NCI-H1694 (cell line): ENCODE measurements around the gene PRM3.

Experiments
- DNase-seq: peaks from one replicate; lab custom pipeline; 2025; lab: John Stamatoyannopoulos, UW

PRM3 gene

DNA sequence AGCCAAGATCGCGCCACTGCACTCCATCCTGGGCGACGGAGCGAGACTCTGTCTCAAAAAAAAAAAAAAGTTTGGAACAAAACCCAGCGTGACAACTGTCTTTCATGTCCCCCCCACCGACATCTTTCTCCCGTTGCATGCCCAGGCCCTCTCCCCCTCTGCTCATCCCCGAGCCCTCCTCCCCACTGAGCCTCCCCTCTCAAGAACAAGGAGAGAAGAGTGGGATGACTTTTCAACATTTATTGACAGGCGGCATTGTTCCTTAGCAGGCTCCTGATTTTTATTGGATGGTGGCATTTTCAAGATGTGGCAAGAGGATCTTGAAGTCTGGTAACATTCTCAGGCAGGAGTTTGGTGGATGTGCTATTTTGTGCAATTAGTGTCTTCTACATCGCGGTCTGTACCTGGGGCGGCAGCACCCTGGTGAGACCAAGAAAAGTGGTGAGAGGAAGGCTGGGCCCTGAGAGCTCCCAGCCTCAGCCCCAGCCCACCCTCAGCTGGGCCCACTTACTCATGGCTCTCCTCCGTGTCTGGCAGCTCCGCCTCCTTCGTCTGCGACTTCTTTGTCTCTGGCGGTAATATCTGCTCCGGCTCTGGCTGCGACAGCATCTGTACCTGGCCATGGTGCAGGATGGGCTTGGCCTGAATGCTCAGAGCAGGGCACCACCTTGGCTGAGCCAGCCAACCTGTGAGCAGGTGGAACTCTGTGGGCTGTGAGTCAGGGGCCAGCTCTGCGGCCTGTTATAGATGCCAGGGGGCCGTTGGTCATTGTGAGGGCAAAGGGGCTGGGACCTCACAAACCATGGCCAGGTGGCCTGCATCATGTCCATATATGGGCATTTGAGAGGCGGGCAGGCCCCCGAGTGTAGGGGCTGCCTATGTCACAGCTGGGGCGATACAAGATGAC lies 7.4 kb upstream of the PRM3 start, which contains the start of gene PRM1:
TSS of gene PRM1 (minus strand) at position 715 of the 907 bp plus-strand sequence. CDS start at position 623, 92 bp downstream.
- no peak for DNase-seq

DNA sequence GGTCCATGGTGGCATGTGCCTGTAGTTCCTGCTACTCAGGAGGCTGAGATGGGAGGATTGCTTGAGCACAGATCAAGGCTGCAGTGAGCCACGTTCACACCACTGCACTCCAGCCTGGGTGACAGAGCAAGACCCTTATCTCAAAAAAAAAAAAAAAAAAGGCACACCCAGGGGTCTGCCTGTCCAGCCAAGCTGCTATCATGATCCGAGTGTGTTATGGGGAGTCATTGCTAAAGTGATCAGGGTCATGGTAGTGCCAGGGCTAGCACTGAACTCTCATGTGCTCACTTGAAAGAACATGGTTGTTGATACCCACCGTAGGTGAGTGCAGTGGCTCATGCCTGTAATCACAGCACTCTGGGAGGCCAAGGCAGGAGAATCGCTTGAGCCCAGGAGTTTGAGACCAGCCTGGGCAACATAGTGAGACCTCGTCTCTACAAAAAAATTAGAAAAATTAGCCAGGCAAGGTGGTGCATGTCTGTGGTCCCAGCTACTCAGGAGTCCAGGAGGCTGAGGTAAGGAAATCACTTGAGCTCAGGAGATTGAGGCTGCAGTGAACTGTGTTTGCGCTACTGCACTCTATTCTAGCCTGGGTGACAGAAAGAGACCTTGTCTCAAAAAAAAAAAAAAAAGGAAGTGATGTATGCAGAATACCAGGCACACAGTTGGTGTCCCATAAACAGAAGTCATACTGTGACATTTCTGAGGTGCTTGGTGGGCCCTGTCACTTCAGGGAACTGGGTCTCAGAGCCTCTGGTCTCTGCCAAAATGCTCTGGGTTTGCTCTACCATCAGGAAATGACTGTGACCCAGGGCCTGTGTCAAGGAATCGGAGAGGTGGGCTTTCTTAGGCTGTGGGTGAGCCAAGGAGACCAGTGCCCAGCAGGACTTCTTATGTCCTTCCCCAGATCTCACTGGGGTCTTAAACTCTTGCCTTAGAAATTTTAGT lies 5.5 kb upstream of the PRM3 start:
- no peak for DNase-seq

DNA sequence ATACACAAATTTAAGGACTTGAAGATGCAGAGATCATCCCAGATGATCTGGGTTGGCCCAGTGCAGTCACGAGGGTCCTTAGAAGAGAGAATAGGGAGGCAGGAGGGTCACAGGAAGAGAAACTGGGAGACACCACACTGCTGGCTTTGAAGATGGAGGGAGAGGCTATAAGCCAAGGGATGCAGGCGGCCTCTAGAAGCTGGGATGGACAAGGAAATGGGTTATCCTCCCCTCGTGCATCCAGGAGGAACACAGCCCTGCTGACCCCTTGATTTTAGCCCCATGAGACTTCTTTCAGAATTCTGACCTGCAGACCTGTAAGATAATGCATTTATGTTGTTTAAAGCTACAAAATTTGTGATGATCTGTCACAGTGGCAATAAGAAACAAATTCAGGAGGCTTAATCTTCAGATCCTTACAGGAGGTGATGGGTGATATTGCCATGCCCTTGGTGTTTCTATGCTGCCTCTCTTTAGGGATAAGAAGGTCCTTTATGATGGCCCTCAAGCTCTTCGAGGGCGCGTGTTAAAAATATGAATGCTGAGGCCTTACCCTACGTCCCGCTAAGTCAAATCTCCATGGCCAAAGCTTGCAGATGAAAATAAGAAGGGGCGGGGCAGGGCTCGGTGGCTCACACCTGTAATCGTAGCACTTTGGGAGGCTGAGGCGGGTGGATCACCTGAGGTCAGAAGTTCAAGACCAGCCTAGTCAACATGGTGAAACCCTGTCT lies 4.3 kb upstream of the PRM3 start:
- no peak for DNase-seq

DNA sequence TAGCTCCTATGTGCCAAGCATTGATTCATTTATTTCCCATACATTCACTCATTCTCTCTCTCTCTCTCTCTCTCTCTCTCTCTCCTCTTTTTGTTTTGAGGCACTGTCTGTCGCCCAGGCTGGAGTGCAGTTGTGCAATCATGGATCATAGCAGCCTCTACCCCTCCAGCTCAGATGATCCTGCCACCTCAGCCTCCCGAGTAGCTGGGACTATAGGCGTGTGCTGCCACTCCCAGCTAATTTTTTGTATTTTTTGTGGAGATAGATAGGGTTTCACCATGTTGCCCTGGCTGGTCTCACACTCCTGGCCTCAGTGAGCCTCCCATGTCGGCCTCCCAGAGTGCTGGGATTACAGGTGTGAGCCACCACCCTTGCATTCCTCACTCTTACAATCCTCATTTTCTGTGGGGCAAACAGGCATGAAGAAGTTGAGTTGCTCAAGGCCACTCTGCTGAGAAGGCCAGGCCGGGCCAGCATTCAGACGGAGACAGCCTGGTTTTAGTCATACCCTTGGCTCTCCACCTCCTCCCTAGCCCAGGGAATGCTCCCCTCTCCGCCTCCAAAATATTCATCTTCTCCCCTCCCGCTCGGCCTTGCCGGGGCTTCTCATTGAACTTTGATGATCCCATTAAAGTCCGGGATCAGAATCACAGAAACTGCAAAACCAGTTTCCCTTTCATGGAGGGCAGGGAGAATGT lies 3.6 kb upstream of the PRM3 start:
- DNase-seq, result no peak

DNA sequence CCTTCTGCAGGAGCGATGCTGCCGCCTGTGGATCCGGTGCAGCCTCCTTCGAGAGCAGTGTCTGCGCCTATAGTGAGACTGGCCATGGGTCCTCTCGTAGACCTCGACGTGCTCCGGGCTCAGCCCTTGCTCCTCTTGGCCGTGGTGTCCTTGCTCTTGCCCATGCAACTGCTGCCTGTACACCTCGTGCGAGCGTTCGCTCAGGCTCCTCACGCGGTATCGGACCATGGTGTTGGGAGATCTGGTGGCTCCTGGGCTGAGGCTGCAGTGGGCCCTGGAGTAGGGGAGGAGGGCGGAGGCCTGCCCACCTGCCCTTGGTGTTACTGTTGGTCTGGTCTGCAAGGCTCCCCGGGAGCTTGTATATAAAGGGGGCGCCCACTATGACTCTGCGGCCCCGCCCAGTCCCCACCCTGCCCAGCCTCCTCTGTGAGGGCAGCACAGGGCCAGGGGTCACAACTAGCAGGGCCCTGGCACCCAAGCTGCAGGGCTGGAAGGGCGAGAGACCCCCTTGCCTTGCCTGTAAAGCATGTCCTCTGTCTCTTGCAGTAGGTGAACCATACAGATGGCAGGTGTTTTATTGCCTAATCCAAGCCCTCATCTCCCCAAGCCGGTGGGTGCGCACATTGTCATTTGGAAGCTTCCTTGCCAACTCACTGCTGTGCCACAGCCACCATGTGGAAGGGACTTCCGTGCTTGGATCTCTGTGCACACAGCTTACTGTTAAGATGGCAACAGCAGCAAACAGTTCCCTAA lies 2.9 kb upstream of the PRM3 start, which contains the start of gene PRM2:
TSS of gene PRM2 (minus strand) at position 338 of the 753 bp plus-strand sequence. CDS start at position 228, 110 bp downstream.
- DNase-seq, result no peak

DNA sequence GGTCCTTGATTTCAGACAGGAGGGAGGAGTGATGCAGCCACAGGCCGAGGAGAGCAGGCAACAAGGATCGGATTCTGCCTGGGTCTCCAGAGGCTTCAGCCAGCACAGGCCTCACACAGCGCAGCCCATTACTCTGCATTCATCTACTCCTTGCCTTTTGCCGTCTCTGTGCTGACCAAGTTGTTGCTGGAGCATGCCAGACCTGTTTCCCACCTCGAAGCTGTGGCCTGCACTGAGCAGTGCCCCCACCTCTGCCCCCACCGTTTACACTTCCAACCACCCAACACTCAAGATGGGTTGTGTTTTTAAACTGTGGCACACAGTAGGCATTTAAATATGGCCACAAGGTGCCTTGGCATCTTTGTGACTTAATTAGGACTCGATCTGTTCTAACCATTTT lies 1.5 kb upstream of the PRM3 start:
- no peak for DNase-seq

DNA sequence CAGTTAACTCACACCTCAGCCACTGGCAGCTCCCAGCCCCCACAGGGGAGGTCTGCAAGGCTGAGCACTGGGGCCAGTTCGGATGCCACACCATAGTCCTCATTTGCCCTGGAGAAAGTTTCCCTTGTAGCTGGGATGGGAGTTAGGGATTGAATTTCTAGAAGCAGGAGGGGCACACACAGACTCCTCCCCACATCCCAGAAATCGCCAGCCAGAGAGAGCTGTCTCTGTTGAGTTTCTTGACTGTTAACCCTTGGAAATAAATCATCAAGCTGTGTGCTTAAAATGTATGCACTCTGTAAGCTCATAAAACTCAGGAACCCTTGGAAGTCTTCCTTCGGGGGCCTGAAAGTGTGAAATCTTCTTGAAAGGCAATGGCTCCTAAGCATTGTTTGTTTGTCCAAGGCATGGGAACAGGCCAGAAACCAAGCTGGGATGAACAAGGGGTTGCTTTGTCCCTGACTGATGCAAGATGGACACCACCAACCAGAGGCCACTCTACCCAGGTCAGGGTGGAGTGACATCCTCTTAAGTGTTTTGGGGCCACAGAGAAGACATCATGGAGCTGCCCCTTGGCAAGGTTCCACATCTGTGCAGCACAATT lies 394 bp upstream of the PRM3 start:
- DNase-seq, result no peak

DNA sequence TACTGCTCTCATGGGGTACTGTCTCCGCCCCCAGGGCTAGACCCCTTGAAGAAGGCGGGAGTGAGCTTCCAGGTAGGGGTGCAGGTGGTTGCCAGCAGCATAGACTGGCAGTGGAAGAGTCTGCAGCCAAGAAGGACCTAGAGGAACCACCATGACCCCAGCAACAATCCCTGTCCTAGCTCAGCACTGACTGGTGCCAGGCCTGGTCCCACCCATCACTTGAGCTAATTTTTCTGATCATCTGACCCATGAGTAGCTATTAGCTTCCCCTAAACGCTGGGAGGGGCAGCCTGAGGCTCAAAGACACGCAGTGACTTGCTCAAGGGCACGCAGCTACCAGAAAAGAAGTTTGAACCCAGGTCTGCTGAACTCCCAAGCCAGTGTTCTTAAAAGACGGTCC lies 945 bp downstream of the PRM3 start:
- no peak for DNase-seq

DNA sequence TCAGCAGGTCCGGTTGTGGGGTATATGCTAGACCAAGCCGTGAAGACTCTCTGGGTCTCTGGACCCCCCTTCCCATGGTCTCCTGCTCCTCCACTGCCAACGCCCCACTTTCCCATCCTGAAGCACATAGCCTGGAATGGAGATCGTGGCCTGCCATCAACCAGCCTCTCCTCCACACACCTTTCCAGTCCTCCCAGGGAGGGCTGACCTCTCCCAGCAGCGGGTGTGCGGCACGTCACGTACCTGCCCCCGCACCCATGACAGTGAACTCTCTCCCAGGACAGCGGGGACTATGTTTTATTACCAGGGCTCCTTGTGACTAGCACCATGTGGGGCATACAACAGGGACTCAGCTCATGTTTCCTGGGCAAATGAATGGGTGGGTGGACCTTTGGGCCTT lies 1.8 kb downstream of the PRM3 start:
- DNase-seq, result no peak

DNA sequence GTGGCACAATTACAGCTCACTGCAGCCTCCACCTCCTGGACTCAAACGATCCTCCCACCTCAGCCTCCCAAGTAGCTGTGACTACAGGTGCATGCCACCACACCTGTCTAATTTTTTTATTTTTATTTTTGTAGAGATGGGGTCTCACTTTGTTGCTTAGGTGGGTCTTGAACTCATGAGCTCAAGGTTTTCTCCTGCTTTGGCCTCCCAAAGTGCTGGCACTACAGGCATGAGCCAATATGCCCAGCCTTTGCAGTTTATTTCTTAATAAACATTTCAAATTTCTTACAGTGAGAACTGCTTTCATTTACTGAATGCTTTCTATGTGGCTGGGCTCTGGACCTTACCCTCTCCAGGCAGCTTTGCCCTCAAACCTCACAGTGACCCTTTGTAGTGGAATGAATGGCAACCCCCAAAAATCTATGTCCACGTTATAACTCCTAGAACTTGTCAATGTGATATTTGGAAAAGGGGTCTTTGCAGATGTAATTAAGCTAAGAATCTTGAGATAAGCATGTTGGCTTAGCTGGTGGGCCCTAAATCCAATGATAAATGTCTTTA lies 2.7 kb downstream of the PRM3 start:
- no peak for DNase-seq

DNA sequence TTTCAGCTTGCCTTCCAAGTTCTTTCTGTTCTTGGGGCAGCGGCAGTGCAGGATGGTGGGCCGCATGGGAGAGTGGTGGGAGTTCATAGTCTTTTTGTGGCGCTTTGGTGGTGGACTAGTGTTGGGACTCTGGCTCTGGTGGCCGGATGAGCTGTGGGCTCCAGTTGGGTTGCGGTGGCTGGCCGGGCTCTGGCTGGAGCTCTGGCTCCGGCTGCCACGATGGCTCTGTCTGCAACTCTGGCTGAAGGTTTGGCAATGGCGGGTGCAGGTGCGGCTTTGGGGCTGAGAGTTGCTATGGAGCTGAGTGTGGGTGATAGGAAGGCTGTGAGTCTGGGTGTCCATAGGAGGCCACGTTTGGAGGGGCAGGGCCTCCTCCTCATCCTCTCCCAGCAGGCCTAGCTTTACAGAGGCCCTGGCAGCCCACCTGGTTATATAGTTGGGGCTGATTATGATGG lies 4.5 kb downstream of the PRM3 start, which contains the start of gene TNP2:
TSS of gene TNP2 (minus strand) at position 405 of the 455 bp plus-strand sequence. CDS start at position 342, 63 bp downstream.
- no peak for DNase-seq

DNA sequence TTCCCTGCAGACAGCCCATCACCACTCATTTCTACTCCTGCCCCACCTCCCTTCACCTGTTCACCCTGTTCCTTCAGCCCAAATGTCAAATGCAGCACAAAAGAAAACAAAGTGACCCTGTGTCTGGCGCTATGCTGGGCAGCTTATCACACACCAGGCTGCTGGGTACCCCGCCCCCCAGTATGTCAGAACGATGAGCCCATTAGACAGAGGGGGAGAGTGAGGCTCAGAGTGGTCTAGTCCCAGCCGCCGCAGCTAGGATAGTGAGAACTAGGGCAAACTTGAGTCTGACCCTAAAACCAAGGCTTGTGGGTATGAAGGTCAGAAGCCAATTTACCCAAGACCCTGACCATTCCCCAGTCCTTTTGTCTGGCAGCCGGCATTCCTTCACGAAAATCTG lies 8.3 kb downstream of the PRM3 start:
- no peak for DNase-seq

DNA sequence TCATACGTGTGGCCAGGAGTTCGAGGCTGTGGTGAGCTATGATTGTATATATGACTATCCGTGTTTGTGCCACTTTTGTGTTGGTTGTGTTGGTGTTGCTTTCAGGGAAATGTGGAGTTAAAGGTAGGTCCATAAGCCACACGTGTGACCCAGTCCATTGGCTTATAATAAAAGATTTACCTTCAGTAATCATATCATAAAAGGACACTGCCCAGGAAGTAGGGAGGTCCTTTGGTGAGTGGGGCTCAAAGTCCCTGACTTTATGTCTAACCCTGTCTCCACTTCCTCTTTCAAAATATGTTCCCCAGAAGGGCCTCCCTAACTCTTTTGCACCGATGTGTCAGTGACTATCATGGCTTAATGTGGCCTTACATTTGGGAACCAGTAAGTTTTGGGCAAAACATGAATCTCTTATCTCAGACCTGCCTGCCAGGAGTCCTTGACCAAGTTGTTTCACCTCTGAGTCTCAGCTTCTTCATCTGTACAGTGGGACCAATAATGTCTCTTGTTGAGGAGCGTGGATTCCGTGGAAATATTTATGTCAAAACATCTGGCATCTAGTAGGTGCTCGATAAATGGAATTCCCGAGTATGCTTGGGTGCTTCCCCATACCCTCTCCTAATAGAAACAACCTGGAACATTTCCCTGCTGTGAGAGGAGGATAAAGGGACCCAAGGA lies 9.1 kb downstream of the PRM3 start:
- DNase-seq, result no peak

DNA sequence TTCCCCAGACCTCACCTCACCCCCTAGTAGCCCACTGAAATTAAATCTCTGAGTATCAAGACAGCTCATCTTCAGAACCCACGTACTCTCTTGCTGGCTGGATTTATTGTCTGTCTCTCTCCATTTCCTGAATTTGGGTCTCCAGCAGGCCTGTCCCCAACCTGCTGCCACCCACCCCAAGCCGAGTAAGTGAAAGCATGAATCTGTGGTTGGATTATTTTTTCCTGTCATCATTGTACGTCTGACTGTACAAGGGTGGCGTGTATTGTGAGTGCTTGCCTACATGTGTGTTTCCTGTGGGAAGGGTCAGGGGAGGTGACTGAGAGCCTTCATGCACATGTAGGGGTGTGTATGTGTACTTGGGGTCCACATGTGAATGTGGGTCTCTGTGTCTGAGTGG lies 9.7 kb downstream of the PRM3 start:
- no peak for DNase-seq

DNA sequence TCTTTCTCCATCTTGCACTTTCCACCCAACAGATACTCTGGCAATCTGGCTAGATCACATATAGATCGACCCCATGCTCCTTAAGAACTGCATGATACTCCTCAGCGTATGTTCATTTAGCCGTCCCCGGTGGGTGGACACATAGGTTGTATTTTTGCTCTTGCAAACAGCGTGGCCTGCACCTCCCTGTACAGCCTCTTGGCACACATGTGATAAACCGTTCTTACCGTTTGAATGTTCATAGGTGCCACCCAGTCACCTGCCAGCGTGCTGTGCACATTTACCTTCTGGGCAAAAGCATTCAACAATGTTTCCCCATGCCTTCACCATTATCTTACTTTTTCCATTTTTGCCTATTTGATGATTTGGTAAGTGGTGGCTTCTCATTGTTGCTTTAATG lies 10.5 kb downstream of the PRM3 start:
- DNase-seq, result no peak

DNA sequence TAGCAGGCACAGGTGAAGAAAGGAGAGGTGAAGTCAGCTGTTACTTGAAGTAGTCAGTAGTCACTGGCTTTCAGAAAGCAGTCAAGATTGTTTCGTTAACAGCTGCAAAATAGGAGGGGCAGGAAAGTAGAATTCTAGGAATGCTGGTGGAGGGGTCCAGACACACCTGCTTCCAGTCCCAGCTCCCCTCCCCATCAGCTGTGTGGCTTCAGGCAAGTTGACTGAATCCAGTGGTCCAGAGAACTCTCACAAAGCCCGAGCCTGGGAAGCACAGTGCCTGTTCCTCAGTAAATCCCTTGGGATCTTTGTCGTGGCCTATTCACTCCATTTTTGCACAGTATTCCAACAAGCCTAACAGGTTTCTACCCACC lies 12.8 kb downstream of the PRM3 start:
- no peak for DNase-seq

DNA sequence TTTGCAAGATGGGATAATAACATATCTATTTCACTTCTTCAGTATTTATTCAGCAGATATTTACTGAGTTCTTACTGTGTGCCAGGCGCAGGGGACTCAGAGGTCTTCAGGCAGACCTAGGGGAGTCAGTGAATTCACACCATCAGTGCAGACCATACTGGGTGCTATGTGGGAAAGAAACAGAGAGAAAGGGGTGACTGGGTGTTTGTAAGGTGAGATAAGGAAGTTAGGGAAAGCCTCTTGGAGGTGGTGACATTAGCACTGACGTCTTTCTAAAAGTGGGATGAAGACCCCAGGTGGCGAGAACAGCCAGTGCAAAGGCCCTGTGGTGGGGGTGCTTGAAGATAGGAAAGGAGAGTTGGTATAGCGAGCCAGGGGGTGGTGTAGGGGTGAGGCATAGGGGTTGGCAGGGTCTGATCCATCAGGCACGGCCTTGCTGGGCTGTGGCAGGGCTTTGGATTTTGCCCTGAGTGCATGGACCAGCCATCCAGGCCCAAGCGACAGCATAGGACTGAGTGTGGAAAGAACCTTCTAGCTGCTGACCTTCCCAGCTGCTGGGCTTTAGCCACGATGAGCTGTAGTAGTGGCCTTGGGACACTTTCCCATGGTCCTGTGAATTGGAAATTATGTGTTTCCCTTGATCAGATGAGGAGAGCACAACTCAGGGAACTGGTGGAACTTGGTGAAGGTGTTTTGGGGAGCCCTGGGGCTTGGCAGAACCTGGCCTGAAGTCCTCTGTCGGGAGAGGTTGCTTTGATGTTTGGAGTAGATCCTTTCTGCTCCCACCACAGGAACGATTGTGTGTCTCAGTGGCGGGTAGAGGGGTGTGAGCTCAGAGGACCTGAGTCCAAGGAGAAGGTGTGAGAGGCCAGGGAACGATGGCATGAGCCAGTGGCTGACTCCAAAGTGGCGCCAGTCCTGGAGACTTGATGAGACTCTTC lies 13.5 kb downstream of the PRM3 start:
- DNase-seq, result no peak
